NT2/D1 (cell line): ENCODE results near the gene COG2.

Source experiments
- YY1 ChIP-seq: IDR thresholded peaks from 2 replicates; pipeline ENCODE4 v1.6.1; 2011; ENCODE audit not compliant: insufficient read length, insufficient read depth
- ZNF274 ChIP-seq: IDR thresholded peaks from 2 replicates; pipeline ENCODE4 v1.6.1; 2011; ENCODE audit warnings: mild to moderate bottlenecking, low read depth, low read length

DNA sequence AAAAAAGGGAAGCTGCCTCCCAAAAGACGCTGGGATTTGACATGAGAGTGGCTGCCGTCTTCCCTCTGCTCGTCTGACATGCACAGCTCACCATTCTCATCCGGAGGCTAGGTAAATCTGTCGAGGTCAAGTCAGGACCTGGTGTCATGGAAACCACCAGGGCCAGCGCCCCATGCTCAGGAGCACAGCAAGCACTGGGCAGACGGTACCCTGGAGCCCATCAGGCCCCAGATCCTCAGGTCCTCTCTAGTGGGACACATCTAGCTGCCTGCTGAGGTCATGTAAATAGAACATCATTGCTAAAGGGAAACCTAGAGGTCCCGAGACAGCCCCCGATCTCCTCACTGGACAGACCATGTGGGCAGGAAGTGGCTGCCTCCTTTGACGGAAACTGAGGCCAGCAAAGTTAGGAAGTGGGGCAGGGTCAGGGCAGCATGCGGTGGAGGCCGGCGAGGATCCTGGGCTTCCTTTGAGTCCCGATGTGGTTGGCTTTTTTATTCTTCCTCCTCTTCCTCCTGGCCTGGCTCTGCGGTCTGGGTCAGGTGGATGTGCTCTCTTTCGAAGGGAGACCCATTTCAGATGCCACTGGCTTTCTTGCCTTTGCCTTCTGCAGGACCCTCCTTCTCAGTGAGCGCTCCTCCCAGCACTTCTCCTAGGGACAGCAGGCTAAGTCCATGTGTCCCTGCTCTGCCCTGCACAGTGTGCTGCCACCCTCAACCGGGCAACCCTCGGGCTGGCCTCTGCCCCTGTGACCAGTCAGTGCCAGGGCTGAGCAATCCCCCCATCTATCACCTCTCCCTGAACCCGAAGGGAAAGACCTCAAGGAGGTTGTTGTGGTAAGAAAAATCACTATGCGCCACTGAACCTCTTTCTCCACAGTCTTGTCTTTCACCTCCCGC lies 65.7 kb downstream of the COG2 start:
- no peak for TF ChIP-seq ZNF274
- TF ChIP-seq YY1, result no peak
